ENCODE data around the gene ATP2B2.

The ATP2B2 gene

GRCh38 chr3:10285272-10286132 lies 219.9 kb downstream of the ATP2B2 start:
- no peak for TF ChIP-seq JUND (IDR thresholded peaks at IDR 0.05; ENCODE audit: low read depth)
- in situ Hi-C loops (cut with HindIII; ENCODE audit: low pct_unique_long_range_greater_than_20kb, low sequenced_read_pairs): no loop called here

GRCh38 chr3:10284496-10284895 lies 220.9 kb downstream of the ATP2B2 start:
- in situ Hi-C loops (cut with HindIII; ENCODE audit: low pct_unique_long_range_greater_than_20kb, low sequenced_read_pairs): no loop called here
- no peak for DNase-seq (ENCODE audit: low read depth in 1 of 2, low spot score in 1 of 2)
- no peak for TF ChIP-seq JUND (IDR thresholded peaks at IDR 0.05; ENCODE audit: low read depth)

More at GRCh38 chr3:10285272-10286132, 219.9 kb downstream of the ATP2B2 start:
- no peak for DNase-seq (ENCODE audit: low read depth in 1 of 2, low spot score in 1 of 2)

- no peak for DNase-seq (ENCODE audit: low read depth in 1 of 2, low spot score in 1 of 2)
- TF ChIP-seq JUND (IDR thresholded peaks at IDR 0.05; ENCODE audit: low read depth): no peak
- in situ Hi-C loops (cut with HindIII; ENCODE audit: low pct_unique_long_range_greater_than_20kb, low sequenced_read_pairs): no loop called here
Observed at GRCh38 chr3:10283638-10284037, 221.7 kb downstream of the ATP2B2 start.

- no peak for TF ChIP-seq JUND (IDR thresholded peaks at IDR 0.05; ENCODE audit: low read depth)
- in situ Hi-C loops (cut with HindIII; ENCODE audit: low pct_unique_long_range_greater_than_20kb, low sequenced_read_pairs): no loop called here
- DNase-seq (ENCODE audit: low read depth in 1 of 2, low spot score in 1 of 2): no peak
Observed at GRCh38 chr3:10281951-10282350, 223.4 kb downstream of the ATP2B2 start.

GRCh38 chr3:10280571-10280970 lies 224.8 kb downstream of the ATP2B2 start:
- in situ Hi-C loops (cut with HindIII; ENCODE audit: low pct_unique_long_range_greater_than_20kb, low sequenced_read_pairs): no loop called here
- no peak for DNase-seq (ENCODE audit: low read depth in 1 of 2, low spot score in 1 of 2)
- no peak for TF ChIP-seq JUND (IDR thresholded peaks at IDR 0.05; ENCODE audit: low read depth)

- in situ Hi-C loops (cut with HindIII; ENCODE audit: low pct_unique_long_range_greater_than_20kb, low sequenced_read_pairs): no loop called here
Observed at GRCh38 chr3:10280177-10280529, 225.2 kb downstream of the ATP2B2 start.

GRCh38 chr3:10279384-10280176 lies 225.8 kb downstream of the ATP2B2 start:
- no peak for TF ChIP-seq JUND (IDR thresholded peaks at IDR 0.05; ENCODE audit: low read depth)
- in situ Hi-C loops (cut with HindIII; ENCODE audit: low pct_unique_long_range_greater_than_20kb, low sequenced_read_pairs): no loop called here
- DNase-seq (ENCODE audit: low read depth in 1 of 2, low spot score in 1 of 2): no peak

More at GRCh38 chr3:10280177-10280529, 225.2 kb downstream of the ATP2B2 start:
- no peak for TF ChIP-seq JUND (IDR thresholded peaks at IDR 0.05; ENCODE audit: low read depth)
- no peak for DNase-seq (ENCODE audit: low read depth in 1 of 2, low spot score in 1 of 2)

- TF ChIP-seq JUND (IDR thresholded peaks at IDR 0.05; ENCODE audit: low read depth): no peak
- DNase-seq (ENCODE audit: low read depth in 1 of 2, low spot score in 1 of 2): no peak
- in situ Hi-C loops (cut with HindIII; ENCODE audit: low pct_unique_long_range_greater_than_20kb, low sequenced_read_pairs): no loop called here
Observed at GRCh38 chr3:10278501-10278900, 226.9 kb downstream of the ATP2B2 start.

- no peak for DNase-seq (ENCODE audit: low read depth in 1 of 2, low spot score in 1 of 2)
- no peak for TF ChIP-seq JUND (IDR thresholded peaks at IDR 0.05; ENCODE audit: low read depth)
- in situ Hi-C loops (cut with HindIII; ENCODE audit: low pct_unique_long_range_greater_than_20kb, low sequenced_read_pairs): no loop called here
Observed at GRCh38 chr3:10277115-10277625, 228.2 kb downstream of the ATP2B2 start.

- TF ChIP-seq JUND (IDR thresholded peaks at IDR 0.05; ENCODE audit: low read depth): no peak
- DNase-seq (ENCODE audit: low read depth in 1 of 2, low spot score in 1 of 2): no peak
- in situ Hi-C loops (cut with HindIII; ENCODE audit: low pct_unique_long_range_greater_than_20kb, low sequenced_read_pairs): no loop called here
Observed at GRCh38 chr3:10274601-10275000, 230.8 kb downstream of the ATP2B2 start.

Measured in T47D (cell line).